T-helper 2 cell treated with Interferon-gamma antibody and Interleukin-4, amounts not matched to agents 5 μg/mL and 100 μg/mL, for 36 hours (primary cell): ENCODE measurements around the gene CACFD1.

ENCODE experiments used
- DNase-seq: peaks from one replicate; pipeline ENCODE4 v3.0.0; 2021; ENCODE audit warnings: low spot score
- H3K27ac Mint-ChIP-seq: one replicate; pipeline ENCODE4 v1.8.0; 2021; ENCODE audit warnings: mild to moderate bottlenecking, mixed read lengths
- H3K27me3 Mint-ChIP-seq: one replicate; pipeline ENCODE4 v1.8.0; 2021; ENCODE audit warnings: low read depth, mixed read lengths
- H3K36me3 Mint-ChIP-seq: one replicate; pipeline ENCODE4 v1.8.0; 2021; ENCODE audit warnings: low read depth, mixed read lengths
- H3K4me1 Mint-ChIP-seq: one replicate; pipeline ENCODE4 v1.8.0; 2021; ENCODE audit warnings: low read depth, mixed read lengths
- H3K4me3 Mint-ChIP-seq: one replicate; pipeline ENCODE4 v1.8.0; 2022; ENCODE audit warnings: mild to moderate bottlenecking, moderate library complexity, mixed read lengths
- H3K9me3 Mint-ChIP-seq: one replicate; pipeline ENCODE4 v1.8.0; 2021; ENCODE audit warnings: mixed read lengths

CACFD1 gene

GRCh38 chr9:133459476-133460404, at the start of gene CACFD1:
Gene CACFD1, plus strand, starts transcription at chr9:133459978. Its CDS starts 89 bp downstream, at chr9:133460067.
- H3K4me1 Mint-ChIP-seq: peaks cover 2% of the 10 kb centered on the region
- no peaks in the 10 kb centered on the region for H3K36me3 Mint-ChIP-seq
- no peaks in the 10 kb centered on the region for H3K9me3 Mint-ChIP-seq
- peak within 1 kb of the TSS; percentile 90 for H3K4me3 Mint-ChIP-seq
- H3K27me3 Mint-ChIP-seq: peaks cover 10% of the 10 kb centered on the region
- H3K27ac Mint-ChIP-seq: peak within 1 kb of the TSS; percentile 78
- DNase-seq: peak; percentile 84

- Mint-ChIP-seq H3K27ac (no peak overlapping the region), H3K9me3 (no peaks in the 10 kb centered on the region), H3K36me3 (peaks cover 38% of the 10 kb centered on the region), H3K4me3 (no peak overlapping the region), H3K4me1 (peaks cover 31% of the 10 kb centered on the region), H3K27me3 (no peaks in the 10 kb centered on the region)
- DNase-seq: no peak
Measured at GRCh38 chr9:133415170-133415569, 44.6 kb upstream of the CACFD1 start.

GRCh38 chr9:133417541-133418461, 42.0 kb upstream of the CACFD1 start, which contains the start of gene REXO4:
Gene REXO4, minus strand, starts transcription at chr9:133418010. Its CDS starts 166 bp downstream, at chr9:133417844.
- peaks cover 24% of the 10 kb centered on the region for H3K36me3 Mint-ChIP-seq
- peak within 1 kb of the TSS; percentile 94 for H3K4me3 Mint-ChIP-seq
- no peaks in the 10 kb centered on the region for H3K27me3 Mint-ChIP-seq
- peaks cover 41% of the 10 kb centered on the region for H3K4me1 Mint-ChIP-seq
- peak within 1 kb of the TSS; percentile 92 for H3K27ac Mint-ChIP-seq
- H3K9me3 Mint-ChIP-seq: no peaks in the 10 kb centered on the region
- DNase-seq: peak; percentile 88

- Mint-ChIP-seq H3K27ac (peak overlapping the region; percentile 82), H3K9me3 (no peaks in the 10 kb centered on the region), H3K27me3 (no peaks in the 10 kb centered on the region), H3K36me3 (peaks cover 21% of the 10 kb centered on the region), H3K4me3 (peak overlapping the region; percentile 94), H3K4me1 (peaks cover 41% of the 10 kb centered on the region)
- no peak for DNase-seq
Measured at GRCh38 chr9:133419005-133419404, 40.8 kb upstream of the CACFD1 start.

GRCh38 chr9:133420392-133420827, 39.4 kb upstream of the CACFD1 start:
- H3K9me3 Mint-ChIP-seq: no peaks in the 10 kb centered on the region
- DNase-seq: no peak
- H3K27me3 Mint-ChIP-seq: no peaks in the 10 kb centered on the region
- peaks cover 9% of the 10 kb centered on the region for H3K36me3 Mint-ChIP-seq
- H3K4me1 Mint-ChIP-seq: peaks cover 35% of the 10 kb centered on the region
- peak overlapping the region; percentile 15 for H3K4me3 Mint-ChIP-seq
- H3K27ac Mint-ChIP-seq: no peak overlapping the region

GRCh38 chr9:133421615-133422542, 37.9 kb upstream of the CACFD1 start, which contains the start of gene ADAMTS13:
Gene ADAMTS13, plus strand, starts transcription at chr9:133422367. Its CDS starts 77 bp downstream, at chr9:133422444.
- H3K4me1 Mint-ChIP-seq: peaks cover 22% of the 10 kb centered on the region
- peak; percentile 59 for DNase-seq
- H3K27me3 Mint-ChIP-seq: peaks cover 2% of the 10 kb centered on the region
- peak within 1 kb of the TSS; percentile 32 for H3K27ac Mint-ChIP-seq
- H3K9me3 Mint-ChIP-seq: no peaks in the 10 kb centered on the region
- H3K36me3 Mint-ChIP-seq: peaks cover 6% of the 10 kb centered on the region
- no peak within 1 kb of the TSS for H3K4me3 Mint-ChIP-seq

- peaks cover 2% of the 10 kb centered on the region for H3K36me3 Mint-ChIP-seq
- H3K4me3 Mint-ChIP-seq: no peak overlapping the region
- H3K4me1 Mint-ChIP-seq: peaks cover 21% of the 10 kb centered on the region
- peaks cover 14% of the 10 kb centered on the region for H3K27me3 Mint-ChIP-seq
- H3K9me3 Mint-ChIP-seq: no peaks in the 10 kb centered on the region
- no peak for DNase-seq
- no peak overlapping the region for H3K27ac Mint-ChIP-seq
Measured at GRCh38 chr9:133423216-133423615, 36.6 kb upstream of the CACFD1 start.

- no peaks in the 10 kb centered on the region for H3K9me3 Mint-ChIP-seq
- H3K4me1 Mint-ChIP-seq: peaks cover 13% of the 10 kb centered on the region
- no peak overlapping the region for H3K27ac Mint-ChIP-seq
- no peak overlapping the region for H3K4me3 Mint-ChIP-seq
- no peak for DNase-seq
- H3K27me3 Mint-ChIP-seq: peaks cover 14% of the 10 kb centered on the region
- no peaks in the 10 kb centered on the region for H3K36me3 Mint-ChIP-seq
Measured at GRCh38 chr9:133424187-133424586, 35.6 kb upstream of the CACFD1 start.

- no peaks in the 10 kb centered on the region for H3K9me3 Mint-ChIP-seq
- H3K27ac Mint-ChIP-seq: no peak overlapping the region
- peaks cover 19% of the 10 kb centered on the region for H3K27me3 Mint-ChIP-seq
- DNase-seq: no peak
- H3K36me3 Mint-ChIP-seq: no peaks in the 10 kb centered on the region
- peaks cover 10% of the 10 kb centered on the region for H3K4me1 Mint-ChIP-seq
- H3K4me3 Mint-ChIP-seq: no peak overlapping the region
Measured at GRCh38 chr9:133425049-133425632, 34.6 kb upstream of the CACFD1 start.

- H3K27ac Mint-ChIP-seq: no peak overlapping the region
- no peak overlapping the region for H3K4me3 Mint-ChIP-seq
- peaks cover 6% of the 10 kb centered on the region for H3K4me1 Mint-ChIP-seq
- H3K36me3 Mint-ChIP-seq: no peaks in the 10 kb centered on the region
- peaks cover 25% of the 10 kb centered on the region for H3K27me3 Mint-ChIP-seq
- DNase-seq: no peak
- no peaks in the 10 kb centered on the region for H3K9me3 Mint-ChIP-seq
Measured at GRCh38 chr9:133426011-133426410, 33.8 kb upstream of the CACFD1 start.

- H3K36me3 Mint-ChIP-seq: no peaks in the 10 kb centered on the region
- peaks cover 25% of the 10 kb centered on the region for H3K27me3 Mint-ChIP-seq
- peak overlapping the region; percentile 40 for H3K4me3 Mint-ChIP-seq
- H3K27ac Mint-ChIP-seq: no peak overlapping the region
- no peaks in the 10 kb centered on the region for H3K4me1 Mint-ChIP-seq
- no peaks in the 10 kb centered on the region for H3K9me3 Mint-ChIP-seq
- no peak for DNase-seq
Measured at GRCh38 chr9:133427658-133428348, 32.0 kb upstream of the CACFD1 start.

GRCh38 chr9:133428617-133429101, 31.1 kb upstream of the CACFD1 start:
- Mint-ChIP-seq H3K9me3 (no peaks in the 10 kb centered on the region), H3K4me3 (no peak overlapping the region)

More at GRCh38 chr9:133428617-133429101, 31.1 kb upstream of the CACFD1 start:
- Mint-ChIP-seq H3K27ac (no peak overlapping the region), H3K4me1 (no peaks in the 10 kb centered on the region), H3K27me3 (peaks cover 25% of the 10 kb centered on the region), H3K36me3 (no peaks in the 10 kb centered on the region)
- DNase-seq: no peak
